T-helper 1 cell (primary cell): ENCODE measurements around the gene MT1M.
A peak's percentile ranks its signal among the peaks of the same experiment; 100 is the strongest.

Experiments used
- DNase-seq, 5 donors: peaks; one replicate each; pipeline ENCODE4 v3.0.0-alpha.2; 2012 to 2020

Gene MT1M

DNA sequence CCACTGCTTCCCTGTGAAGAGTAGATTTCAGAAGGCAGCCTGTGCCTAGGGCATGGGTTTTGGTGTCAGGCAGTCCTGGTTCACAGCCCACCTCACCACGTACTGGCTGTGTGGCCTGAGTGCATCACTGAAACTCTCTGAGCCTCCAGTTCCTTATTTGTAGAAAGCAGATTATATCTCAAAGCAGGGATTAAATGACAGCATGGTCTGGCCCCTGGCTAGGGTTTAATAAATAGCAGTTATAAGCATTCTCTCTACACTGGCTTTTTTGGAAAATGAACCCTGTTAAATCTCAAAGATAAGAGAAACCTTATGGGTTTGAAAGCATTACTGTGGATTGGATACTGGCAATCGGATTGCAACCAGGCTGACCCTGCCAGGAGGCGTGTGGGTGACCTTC, 2.9 kb upstream of the MT1M start:
- DNase-seq: no peak

DNA sequence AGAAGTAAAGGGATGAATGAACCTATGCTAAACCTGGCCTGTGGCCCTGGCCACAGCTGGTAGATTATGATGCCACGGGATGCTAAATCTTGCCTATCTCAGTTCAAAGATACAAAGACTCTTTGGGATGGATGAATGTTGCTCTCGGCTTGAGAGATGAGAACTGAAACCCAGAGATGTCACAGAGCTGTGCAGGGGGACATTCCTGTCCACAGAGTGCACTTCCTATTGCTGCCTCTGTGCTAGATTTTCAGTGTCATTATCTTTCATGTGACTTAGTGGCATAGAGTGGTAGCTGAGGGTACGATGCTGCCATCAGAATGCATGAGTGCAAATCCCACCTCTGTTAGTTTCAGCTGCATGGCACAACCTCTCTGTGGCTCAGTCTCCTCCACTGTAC, 2.3 kb upstream of the MT1M start:
- no peak for DNase-seq

DNA sequence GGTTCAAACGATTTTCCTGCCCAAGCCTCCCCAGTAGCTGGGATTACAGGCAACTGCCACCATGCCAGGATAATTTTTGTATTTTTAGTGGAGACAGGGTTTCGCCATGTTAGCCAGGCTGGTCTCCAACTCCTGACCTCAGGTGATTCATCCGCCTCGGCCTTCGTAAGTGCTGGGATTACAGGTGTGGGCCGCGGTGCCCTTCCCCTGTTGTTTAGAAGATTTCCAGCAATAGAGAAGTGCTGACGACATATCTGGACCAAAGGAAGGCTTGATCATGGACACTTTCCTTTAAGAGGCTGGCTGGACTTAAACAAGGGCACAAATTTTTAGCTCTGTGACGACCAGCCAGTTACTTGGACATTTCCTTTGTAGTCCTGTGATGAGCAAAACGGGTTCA, 1.3 kb upstream of the MT1M start:
- no peak for DNase-seq

DNA sequence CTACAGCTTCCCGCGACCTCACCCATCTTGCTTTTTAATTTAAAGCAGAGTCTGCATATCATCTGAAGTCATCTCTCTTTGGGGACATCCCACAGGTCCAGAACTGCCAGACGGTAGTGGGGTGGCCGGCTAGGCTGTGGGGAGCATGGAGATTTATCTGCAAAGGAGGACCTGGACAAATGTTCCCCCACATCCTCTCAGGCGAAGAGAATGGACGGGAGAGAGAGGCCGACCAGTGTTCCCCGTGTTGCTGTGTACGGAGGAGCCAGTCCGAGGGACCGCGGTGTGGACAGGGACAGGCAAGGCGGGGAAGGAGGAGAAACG, 665 bp upstream of the MT1M start:
- DNase-seq: no peak

DNA sequence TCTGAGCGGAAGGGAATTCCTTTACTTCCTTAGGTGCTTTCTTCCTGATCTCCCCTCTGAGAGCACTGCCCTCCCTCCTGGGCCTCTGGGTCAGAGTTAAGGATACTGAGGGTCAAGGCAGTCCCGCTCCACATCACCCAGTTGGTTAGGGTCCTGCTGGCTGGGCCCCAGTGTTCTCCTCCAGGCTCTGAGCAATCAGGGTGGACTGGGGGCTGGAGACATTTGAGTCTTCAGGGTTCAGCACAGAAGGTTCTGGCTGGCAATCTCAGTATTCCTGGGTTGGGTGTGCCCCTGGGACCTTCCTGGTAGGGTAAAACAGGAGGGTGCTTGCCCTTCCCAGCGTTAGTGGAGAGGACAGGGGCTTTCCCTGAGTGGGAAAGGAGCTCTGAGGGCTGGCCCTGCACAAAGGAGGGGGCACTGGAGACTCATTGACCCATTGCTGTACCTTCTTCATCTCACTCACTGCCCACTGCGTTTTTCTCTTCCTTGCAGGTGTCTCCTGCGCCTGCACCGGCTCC, 448 bp downstream of the MT1M start:
- DNase-seq: no peak

DNA sequence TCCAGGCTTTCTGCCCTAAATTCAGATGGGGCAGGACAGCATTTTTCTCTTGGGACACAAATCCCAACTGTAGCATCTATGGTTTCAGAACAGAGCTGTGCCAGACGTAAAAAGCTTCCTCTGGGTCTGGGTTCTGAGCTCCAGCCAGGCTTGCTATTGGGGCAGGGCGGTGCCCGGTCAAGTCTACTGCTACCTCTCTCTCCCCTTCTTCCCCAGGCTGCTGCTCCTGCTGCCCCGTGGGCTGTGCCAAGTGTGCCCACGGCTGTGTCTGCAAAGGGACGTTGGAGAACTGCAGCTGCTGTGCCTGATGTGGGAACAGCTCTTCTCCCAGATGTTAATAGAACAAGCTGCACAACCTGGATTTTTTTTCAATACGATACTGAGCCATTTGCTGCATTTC, 1.1 kb downstream of the MT1M start:
- DNase-seq: no peak

DNA sequence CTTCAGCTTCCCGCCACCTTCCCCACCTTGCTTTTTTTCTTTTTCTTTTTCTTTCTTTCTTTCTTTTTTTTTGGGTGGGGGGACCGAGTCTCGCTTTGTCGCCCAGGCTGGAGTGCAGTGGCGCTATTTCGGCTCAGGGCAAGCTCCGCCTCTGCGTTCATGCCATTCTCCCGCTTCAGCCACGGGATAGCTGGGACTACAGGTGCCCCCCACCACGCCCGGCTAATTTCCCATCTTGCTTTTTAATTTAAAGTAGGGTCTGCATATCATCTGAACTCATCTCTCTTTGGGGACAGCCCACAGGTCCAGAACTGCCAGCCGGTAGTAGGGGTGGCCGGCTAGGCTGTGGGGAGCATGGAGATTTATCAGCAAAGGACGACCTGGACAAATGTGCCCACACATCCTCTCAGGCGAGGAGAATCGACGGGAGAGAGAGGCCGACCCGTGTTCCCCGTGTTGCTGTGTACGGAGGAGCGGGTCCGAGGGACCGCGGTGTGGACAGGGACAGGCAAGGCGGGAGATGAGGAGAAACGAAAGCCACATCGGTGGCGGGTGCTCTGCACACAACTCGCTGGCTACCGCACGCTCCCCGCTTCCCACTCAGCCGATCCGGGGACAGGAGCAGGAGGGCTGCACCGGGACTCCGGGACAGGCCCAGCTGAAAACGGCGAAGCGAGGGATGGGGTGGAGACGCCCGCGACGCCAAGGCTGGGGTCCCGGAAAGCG, 2.4 kb downstream of the MT1M start:
- DNase-seq: no peak

DNA sequence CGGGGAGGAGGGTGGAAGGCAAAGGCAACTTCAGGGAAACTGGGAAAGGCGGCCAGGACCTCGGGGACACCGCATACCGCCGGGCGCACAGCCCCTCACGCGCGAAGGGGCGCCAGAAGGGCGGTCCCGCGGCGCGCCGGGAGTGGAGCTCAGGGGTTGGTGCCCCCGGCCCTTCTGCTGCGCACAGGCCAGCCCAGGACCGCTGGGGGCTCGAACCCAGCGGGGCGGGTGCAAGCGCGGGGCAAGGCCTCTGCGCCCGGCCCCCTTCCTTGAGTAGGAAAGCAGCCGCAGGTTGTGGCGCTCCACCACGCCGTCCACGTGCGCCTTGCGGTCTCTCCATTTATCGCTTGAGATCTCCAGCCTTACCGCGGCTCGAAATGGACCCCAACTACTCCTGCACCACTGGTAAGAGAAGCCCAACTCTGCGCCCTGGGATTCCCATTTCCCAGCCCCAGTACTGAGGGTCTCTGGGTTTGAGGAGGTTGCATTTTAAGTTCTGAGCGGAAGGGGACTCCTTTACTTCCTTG, 3.0 kb downstream of the MT1M start:
- no peak for DNase-seq

DNA sequence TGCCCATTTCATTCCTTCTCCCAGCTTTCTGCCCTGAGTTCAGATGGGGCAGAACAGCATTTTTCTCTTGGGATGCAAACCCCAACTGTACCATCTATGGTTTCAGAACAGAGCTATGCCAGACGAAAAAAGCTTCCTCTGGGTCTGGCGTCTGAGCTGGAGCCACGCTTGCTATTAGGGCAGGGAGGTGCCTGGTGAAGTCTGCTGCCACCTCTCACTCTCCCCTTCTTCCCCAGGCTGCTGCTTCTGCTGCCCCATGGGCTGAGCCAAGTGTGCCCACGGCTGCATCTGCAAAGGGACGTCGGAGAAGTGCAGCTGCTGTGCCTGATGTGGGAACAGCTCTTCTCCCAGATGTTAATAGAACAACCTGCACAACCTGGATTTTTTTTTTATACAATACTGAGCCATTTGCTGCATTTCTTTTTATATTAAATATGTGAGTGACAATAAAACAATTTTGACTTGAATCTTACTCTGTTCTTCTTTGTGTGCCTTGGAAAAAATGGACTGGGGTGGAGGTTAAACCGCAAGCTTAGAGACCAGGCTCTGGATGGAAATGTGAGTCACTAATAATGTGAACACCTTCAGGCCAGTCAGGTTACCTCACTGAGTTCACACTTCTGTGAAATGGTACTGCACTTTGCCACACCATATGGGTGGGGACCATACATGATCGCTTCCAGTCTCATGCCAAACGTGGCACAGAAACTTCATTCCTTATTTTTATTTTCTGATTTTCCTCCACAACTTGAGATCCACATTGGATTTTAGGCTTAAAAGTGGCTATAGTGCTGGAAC, 4.4 kb downstream of the MT1M start:
- no peak for DNase-seq

DNA sequence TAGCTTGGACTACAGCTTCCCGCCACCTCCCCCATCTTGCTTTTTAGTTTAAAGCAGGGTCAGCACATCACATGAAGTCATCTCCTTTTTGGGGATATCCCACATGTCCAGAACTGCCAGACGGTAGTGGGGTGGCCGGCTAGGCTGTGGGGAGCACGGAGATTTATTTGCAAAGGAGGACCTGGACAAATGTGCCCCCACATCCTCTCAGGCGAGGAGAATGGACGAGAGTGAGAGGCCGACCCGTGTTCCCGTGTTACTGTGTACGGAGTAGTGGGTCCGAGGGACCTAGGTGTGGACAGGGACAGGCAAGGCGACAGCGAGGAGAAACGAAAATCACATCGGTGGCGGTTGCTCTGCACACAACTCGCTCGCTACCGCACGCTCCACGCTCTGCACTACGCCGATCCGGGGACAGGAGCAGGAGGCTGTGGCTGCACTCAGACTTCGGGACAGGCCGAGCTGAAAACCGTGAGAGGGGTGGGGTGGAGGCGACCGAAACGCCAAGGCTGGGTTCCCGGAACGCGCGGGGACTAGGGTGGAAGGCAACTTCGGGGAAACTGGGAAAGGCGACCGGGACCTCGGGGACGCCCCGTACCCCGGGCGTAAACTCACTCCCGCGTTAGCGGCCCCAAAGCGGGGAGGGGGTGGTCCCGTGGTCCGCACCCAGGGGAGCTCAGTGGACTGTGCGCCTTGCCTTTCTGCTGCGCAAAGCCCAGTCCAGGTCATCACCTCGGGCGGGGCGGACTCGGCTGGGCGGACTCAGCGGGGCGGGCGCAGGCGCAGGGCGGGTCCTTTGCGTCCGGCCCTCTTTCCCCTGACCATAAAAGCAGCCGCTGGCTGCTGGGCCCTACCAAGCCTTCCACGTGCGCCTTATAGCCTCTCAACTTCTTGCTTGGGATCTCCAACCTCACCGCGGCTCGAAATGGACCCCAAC, 5.6 kb downstream of the MT1M start, which contains the start of gene MT1A:
Gene MT1A (plus strand): TSS at position 853 of the 937 bp plus-strand sequence. CDS start 73 bp downstream, at position 926.
- no peak for DNase-seq

DNA sequence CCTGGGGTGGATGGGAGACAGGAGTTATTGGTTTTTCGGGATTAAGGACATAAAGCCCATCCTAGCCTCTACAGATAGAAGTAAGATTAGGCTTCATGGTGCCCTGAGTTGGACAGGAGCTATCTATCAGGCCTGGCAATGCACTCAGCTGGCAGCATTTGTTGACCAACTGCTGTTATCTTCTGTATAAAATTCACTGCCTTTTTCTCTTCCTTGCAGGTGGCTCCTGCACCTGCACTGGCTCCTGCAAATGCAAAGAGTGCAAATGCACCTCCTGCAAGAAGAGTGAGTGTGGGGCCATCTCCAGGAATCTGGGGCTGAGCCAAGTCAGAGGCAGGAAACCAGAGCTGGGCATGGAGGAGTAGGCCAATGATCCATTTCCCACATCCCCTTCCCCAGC, 6.6 kb downstream of the MT1M start:
- DNase-seq: no peak

DNA sequence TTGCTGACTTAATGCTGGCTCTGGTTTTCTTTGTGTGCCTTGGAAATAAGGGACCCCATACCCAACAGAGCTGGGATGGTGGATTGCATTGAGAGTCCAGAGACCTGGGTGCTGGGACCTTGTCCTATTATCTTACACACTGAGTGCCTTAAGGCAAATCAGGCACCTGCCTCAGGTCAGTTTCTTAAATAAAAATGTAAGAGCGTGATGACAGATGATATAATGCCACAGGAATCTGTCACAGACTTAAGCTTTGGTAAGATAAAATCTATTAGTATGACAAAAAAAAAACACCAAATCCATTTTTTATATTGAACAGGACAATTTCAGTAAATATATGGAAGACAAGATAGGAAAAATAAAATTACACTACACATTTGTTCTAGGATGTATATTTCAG, 7.6 kb downstream of the MT1M start:
- no peak for DNase-seq

DNA sequence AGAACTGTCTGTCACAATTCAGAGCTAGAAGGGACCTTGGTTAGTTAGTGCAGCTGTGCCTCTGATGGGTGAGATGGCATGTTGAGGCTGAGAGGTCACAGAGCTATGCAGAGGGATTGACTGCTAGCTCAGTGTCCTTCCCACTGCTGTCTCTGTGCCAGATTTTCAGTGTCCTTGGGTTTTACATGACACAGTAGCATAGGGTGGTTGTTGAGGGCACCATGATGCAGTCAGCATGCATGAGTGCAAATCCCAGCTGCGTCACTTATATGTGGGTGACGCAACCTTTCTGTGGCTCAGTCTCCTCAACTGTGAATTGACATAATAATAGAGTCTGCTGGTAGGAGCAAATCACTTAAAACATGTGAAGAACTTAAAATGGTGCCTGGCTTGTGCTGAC, 8.7 kb downstream of the MT1M start:
- no peak for DNase-seq

DNA sequence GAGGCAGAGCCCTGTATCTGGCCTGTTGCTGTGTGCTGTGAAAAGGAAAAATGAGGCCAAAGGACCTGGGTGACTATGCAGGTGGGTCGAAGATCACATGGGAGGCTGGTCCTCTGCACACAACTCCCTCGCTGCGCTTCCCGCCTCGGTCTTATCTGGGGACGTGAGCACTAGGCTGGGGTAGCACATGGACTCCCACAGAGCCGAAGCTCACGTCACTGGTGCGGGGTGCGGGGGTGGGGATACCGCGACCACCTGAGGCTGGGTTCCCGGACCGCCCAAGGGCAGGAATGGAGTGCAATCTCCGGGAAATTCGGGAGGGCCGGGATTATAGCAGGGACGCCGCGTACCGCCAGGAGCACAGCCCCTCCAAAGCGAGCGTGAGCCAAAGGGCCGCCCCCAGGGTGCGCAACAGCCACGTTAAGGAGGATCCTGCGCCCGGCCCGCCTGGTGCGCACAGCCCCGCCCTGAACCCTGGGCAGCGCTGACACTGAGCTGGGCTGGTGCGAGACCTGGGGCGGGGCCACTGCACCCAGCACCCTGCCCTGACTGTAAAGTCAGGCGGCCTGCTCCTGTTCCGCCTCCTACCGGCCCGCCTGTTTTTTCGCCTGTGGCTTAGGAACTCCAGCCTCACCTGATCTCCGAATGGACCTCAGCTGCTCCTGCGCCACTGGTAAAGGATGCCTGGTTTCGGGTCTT, 10.8 kb downstream of the MT1M start:
- peak; percentile 47 to 84 (median 64) for DNase-seq

DNA sequence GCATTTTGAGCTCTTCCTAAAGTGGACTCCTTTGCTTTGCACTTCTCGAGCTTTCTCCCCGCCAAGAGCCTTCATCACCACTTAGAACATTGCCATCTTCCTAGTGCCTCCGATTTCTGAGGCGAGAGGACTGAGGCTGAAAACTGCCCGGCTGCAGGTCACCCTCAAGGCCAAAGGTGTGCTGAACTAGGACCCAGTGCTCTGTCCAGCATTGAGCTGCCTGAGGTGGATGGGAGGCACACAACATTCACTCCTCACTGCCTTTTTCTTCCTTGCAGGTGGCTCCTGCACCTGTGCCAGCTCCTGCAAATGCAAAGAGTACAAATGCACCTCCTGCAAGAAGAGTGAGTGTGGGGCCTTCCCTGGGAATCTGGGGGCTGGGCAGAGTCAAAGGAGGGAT, 11.4 kb downstream of the MT1M start:
- no peak for DNase-seq

DNA sequence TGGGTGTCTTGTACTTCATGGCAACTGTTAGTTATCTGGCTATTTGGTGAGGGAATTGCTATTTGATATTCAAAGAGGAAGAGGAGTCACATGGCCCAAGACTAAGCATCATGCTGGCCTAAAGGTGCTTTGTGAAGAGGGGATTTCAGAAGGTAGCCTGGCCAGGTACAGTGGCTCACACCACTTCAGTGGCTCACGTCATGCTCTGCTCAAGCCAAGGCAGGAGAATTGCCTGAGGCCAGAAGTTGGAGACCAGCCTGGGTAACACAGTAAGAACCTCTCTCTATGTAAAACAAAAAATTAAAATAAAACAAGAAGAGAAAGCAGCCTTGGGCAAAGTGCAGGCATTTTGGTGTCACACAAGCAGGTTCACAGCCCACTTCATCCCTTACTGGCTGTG, 12.9 kb downstream of the MT1M start:
- no peak for DNase-seq

DNA sequence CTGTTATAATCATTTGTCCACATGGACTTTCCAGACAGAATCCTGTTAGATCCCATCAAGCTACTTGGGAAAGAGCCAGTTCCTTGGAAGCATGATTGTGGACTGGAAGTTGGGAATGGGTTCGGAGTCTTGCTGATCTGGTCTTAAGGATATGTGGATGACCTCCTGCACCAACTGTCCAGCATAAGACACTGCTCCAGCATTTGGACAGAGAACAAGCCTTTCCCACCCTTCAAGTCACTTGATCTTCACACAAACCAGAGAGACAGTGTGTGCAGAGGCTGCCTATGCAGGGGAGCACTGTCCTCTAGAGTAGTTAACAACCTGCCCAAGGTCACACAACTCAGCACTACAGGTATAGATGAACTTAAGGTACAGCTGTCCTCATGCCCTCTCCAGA, 13.4 kb downstream of the MT1M start:
- DNase-seq: no peak

DNA sequence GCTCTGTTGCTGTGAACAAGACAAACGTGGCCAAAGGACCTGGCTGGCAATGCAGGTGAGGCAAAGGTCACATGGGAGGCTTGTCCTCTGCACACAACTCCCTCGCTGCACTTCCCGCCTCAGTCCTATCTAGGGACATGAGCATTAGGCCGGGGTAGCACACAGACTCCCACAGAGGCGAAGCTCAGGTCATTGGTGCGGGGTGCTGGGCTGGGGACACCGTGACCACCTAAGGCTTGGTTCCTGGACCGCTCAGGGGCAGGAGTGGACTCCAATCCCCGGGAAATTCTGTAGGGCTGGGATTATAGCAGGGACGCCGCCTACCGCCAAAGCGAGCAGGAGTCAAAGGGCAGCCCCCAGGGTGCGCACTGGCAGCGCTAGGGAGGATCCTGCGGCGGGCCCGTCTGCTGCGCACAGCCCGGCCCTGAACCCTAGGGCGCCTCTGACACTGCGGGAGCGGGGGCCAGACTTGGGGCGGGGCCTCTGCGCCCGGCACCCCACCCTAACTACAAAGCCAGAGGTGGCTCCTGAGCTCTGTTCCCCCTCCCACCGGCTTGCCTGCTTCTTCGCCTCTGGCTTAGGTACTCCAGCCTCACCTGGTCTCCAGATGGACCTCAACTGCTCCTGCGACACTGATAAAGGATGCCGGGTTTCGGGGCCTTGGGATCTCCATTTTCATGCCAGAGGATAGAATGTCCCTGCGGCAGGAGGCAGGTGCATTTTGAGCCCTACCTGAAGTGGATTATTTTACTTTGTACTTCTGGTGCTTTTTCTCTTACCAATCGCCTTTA, 15.4 kb downstream of the MT1M start:
- DNase-seq: no peak

DNA sequence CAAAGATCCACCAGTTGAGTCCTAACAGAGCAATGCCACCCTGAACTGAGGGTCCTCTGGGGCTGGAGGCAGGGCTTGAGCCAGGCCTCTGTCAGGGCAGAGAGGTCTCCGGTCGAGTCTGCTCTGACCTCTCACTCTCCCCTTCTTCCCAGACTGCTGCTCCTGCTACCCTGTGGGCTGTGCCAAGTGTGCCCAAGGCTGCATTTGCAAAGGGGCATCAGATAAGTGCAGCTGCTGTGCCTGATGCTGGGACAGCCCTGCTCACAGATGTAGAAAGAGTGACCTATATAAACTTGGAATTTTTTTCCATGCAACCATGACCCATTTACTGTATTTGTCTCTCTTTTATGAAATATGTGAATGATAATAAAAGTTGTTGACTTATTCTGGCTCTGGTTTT, 16.8 kb downstream of the MT1M start:
- DNase-seq: no peak

DNA sequence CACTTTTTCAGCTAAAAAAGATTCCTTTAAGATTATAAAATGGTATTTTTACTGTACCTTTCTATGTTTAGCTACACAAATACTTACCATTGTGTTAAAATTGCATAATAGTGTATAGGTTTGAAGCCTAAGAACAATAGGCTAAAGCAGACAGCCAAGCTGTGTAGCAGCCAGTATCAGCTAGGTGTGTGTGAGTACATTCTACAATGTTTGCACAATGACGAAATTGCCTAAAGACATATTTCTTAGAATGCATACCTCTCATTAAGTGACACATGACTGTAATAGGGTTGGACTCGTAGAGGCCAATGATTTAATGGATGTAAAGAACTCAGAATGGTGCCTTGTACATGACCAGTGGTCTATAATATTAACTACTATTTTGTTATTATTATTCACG, 17.4 kb downstream of the MT1M start:
- no peak for DNase-seq

DNA sequence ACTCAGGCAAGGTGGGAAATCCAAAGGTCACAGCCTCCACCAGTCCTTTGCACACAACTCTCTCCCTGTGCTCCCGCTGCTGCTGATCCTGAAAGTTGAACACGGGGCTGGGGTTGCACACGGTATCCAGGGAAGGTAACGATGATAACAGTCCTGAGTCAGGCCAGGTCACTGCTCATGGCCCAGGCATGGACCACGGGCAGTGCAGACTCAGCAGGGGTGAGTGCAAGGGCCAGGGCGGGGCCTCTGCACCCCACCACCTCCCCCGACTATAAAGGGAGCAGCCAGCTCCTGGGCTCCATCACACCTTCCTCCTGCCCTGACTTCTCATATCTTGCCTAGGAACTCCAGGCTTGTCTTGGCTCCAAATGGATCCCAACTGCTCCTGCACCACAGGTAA, 19.1 kb downstream of the MT1M start, which contains the start of gene MT1B:
Gene MT1B (plus strand): TSS at position 301 of the 400 bp plus-strand sequence. CDS start 68 bp downstream, at position 369.
- DNase-seq: no peak
